ENCODE measurements around the gene TARDBP.
"Not testable (repeated sequence)": the region's sequence is repeated elsewhere in the genome, so short reads cannot be mapped to it uniquely, and the experiment has no call there.

Gene TARDBP

GRCh38 chr1:11059155-11059967 is 46.9 kb downstream of the TARDBP start:
- DNase-seq (ENCODE audit: low read depth in 2 of 3, low spot score in 2 of 3): no peak

DNA sequence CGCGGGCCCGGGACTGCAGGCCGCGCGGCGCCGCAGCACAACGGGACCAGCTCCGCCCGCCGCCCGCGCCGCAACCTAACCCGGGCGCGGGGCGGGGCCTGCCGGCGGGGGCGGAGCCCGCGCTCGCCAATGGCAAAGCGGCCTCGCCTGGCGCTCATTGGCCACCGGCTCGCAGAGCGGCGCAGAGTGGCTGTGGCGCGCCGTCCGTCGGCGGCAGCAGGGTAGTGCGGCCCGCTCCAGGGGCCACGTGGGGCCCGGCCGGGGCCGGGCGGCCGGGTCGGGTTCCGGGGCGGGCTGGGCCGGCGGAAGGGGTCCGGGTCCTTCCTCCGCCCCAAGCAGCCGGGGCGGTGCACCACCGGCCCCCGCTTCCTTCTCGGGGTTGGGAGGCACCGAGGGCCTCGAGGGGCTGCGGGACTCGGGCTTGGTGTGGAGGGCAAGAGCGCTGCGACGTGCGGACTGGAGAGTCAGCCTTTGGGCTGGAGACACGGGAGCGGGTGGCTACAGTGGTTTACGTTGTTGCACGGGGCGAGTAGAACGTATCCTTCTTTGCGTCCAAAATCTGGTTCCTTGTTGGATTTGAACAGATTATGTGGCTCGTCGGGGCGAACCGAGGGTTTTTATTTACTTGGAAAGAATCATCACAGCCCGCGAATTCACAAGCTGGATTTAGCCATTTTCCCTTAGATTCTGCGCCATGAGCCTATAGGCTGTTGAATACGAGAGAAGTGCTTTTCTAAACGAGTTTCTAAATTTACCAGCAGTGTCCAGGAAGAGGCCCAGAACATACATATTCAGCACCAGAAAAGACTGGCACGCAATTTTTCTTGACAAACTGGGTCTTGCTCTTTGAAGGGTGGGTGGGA is 47.7 kb downstream of the TARDBP start, which contains the start of gene SRM:
SRM (minus strand) TSS at position 51 of the 863 bp plus-strand sequence. CDS start 75 bp downstream, outside the sequence.
- peak; percentile 52 to 91 (median 75) for DNase-seq (ENCODE audit: low read depth in 2 of 3, low spot score in 2 of 3)

- DNase-seq (ENCODE audit: low read depth in 2 of 3, low spot score in 2 of 3): no peak
Observed at GRCh38 chr1:11061652-11062365, 49.4 kb downstream of the TARDBP start.

DNA sequence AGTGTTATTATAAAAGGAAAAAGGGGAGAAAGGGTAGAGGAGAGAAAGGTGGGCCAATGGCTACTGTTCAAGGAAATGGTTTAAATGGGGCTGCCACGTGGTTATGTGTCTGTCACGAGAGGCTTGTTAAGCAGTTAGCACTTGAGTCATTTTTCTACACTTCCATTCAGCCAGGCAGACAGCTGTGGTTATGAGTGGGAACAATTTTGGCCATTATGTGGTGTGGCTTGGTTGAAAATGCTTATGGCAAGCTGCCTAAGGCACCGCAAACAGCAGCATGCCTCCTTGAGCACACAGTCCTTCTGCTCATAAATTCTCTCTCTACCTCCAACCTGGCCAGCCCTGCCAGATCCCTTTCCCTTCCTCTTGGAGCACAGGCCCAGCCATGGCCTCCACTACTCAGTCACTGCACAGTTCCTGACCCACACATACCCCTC is 50.5 kb downstream of the TARDBP start:
- DNase-seq (ENCODE audit: low read depth in 2 of 3, low spot score in 2 of 3): no peak

- not testable (repeated sequence) for DNase-seq (ENCODE audit: low read depth in 2 of 3, low spot score in 2 of 3)
Observed at GRCh38 chr1:11063937-11064537, 51.6 kb downstream of the TARDBP start.

- DNase-seq (ENCODE audit: low read depth in 2 of 3, low spot score in 2 of 3): no peak
Observed at GRCh38 chr1:11064942-11065341, 52.5 kb downstream of the TARDBP start.

- DNase-seq (ENCODE audit: low read depth in 2 of 3, low spot score in 2 of 3): no peak
Observed at GRCh38 chr1:11065796-11066195, 53.3 kb downstream of the TARDBP start.

DNA sequence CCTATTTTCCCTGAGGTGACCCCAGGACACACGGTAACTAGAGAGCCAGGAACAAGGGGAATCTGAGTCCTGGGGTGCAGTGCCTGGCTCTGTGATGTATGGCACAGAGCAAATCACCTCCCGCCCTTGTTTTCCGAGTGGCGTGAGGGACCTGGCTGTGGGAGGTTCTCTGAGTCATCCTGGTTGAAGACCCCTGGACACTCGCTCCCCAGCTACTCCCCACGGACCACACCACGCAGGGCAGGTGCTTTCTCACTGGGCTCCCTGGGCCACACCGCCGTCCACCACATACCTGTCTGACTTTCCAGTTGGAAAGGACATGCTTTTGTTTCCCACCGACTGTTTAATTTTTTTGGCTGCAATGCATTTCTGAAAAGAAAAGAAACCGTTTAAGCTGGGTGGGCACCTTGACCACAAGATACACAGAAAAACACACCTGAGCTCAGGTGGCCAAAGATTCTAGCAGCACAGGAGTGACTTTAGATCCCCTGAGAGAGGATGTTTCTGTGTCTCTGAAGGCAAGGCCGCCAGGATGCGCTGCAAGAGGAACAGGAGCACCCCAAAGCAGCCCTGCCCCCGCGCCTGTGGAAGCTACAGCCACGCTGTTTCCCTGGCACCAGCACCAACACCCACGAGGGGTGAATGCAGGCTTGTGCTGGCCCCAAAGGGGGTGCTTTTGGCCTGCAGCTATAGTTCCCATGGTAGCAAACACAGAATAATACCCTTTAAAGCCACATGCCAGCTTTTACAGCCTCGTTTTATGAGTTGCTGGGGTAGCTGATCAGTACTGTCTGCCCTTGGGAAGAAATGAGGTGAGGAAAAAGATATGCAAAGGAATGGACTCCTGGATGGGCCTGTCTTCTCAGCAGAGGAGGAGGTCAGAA is 55.5 kb downstream of the TARDBP start:
- no peak for DNase-seq (ENCODE audit: low read depth in 2 of 3, low spot score in 2 of 3)

- no peak for DNase-seq (ENCODE audit: low read depth in 2 of 3, low spot score in 2 of 3)
Observed at GRCh38 chr1:11068600-11069473, 56.4 kb downstream of the TARDBP start.

DNA sequence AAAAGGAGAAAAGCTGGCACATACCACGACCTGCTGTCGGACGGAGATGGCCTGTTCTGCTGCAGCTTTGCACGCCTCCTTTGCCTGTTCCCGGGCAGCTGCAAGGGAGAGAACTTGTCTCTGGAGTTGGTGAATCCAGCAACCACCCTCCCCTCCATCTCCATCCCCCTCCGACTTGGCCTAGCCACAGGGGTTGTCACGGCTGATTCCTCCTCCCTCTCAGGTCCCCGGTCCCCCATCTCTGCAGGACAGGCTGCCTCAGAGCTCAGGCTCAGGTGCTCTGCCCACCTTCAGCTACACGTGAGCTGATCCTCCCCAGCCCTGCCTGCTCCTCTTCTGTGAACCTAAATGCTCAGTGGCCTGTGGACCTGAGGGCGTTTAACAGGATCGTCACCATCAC is 58.4 kb downstream of the TARDBP start:
- DNase-seq (ENCODE audit: low read depth in 2 of 3, low spot score in 2 of 3): no peak

- no peak for DNase-seq (ENCODE audit: low read depth in 2 of 3, low spot score in 2 of 3)
Observed at GRCh38 chr1:11071463-11072215, 59.2 kb downstream of the TARDBP start.

- DNase-seq (ENCODE audit: low read depth in 2 of 3, low spot score in 2 of 3): no peak
Observed at GRCh38 chr1:11072216-11072917, 59.9 kb downstream of the TARDBP start.

- not testable (repeated sequence) for DNase-seq (ENCODE audit: low read depth in 2 of 3, low spot score in 2 of 3)
Observed at GRCh38 chr1:11073398-11073797, 60.9 kb downstream of the TARDBP start.

All from activated CD8-positive, alpha-beta memory T cell treated with anti-CD3 and anti-CD28 coated beads for 48 hours (primary cell).